Neural progenitor cell (in vitro differentiated cells): ENCODE measurements around the gene MTRFR. TPM values are rescaled to one million over a fixed set of nuclear protein-coding genes. Genes with fewer than 3 reads are reported as not detected.

ENCODE experiments used
- DNase-seq: peaks from one replicate; pipeline ENCODE4 v3.0.0-alpha.2; 2016; ENCODE audit warnings: low spot score
- H2AFZ ChIP-seq: fragments of 200-600 bp; sonication (generic); replicated peaks from 2 replicates; pipeline ENCODE4 v1.6.1; 2016; ENCODE audit warnings: antibody characterized with exemption
- H3F3A ChIP-seq: fragments of 200-600 bp; sonication (generic); 2 replicates; pipeline ENCODE4 v1.6.1; 2016; ENCODE audit warnings: antibody characterized with exemption, low read depth
- H3K27ac ChIP-seq: fragments of 200-600 bp; sonication (generic); 2 replicates; pipeline ENCODE4 v1.5.1; 2016; ENCODE audit warnings: mild to moderate bottlenecking
- H3K27me3 ChIP-seq: fragments of 200-600 bp; sonication (generic); 2 replicates; pipeline ENCODE4 v1.6.1; 2016; ENCODE audit warnings: mild to moderate bottlenecking, moderate library complexity
- H3K36me3 ChIP-seq: fragments of 200-600 bp; sonication (generic); 2 replicates; pipeline ENCODE4 v1.5.1; 2016
- H3K4me1 ChIP-seq: fragments of 200-600 bp; sonication (generic); 2 replicates; pipeline ENCODE4 v1.6.1; 2016; ENCODE audit warnings: mixed run types
- H3K4me2 ChIP-seq: fragments of 200-600 bp; sonication (generic); 2 replicates; pipeline ENCODE4 v1.6.1; 2016
- H3K4me3 ChIP-seq: fragments of 200-600 bp; sonication (generic); 2 replicates; pipeline ENCODE4 v1.5.1; 2016
- H3K79me2 ChIP-seq: fragments of 200-600 bp; sonication (generic); 2 replicates; pipeline ENCODE4 v1.6.1; 2016; ENCODE audit warnings: low read depth
- H3K9ac ChIP-seq: fragments of 200-600 bp; sonication (generic); 2 replicates; pipeline ENCODE4 v1.6.1; 2016
- H3K9me3 ChIP-seq: fragments of 200-600 bp; sonication (generic); 2 replicates; pipeline ENCODE4 v1.5.1; 2016; ENCODE audit warnings: low read depth
- H4K20me1 ChIP-seq: fragments of 200-600 bp; sonication (generic); 2 replicates; pipeline ENCODE4 v1.6.1; 2016; ENCODE audit warnings: low read depth
- H3K27ac Mint-ChIP-seq: 3 replicates; pipeline ENCODE4 v1.8.0; 2021; ENCODE audit warnings: mixed read lengths
- H3K27me3 Mint-ChIP-seq: 2 replicates; pipeline ENCODE4 v1.8.0; 2022; ENCODE audit warnings: low read depth, mild to moderate bottlenecking, inconsistent platforms, moderate library complexity, mixed read lengths; ENCODE audit not compliant: insufficient read depth
- H3K36me3 Mint-ChIP-seq: 3 replicates; pipeline ENCODE4 v1.8.0; 2021; ENCODE audit warnings: mixed read lengths
- H3K4me1 Mint-ChIP-seq: 3 replicates; pipeline ENCODE4 v1.8.0; 2021; ENCODE audit warnings: mixed read lengths
- H3K4me3 Mint-ChIP-seq: 3 replicates; pipeline ENCODE4 v1.8.0; 2021; ENCODE audit warnings: mild to moderate bottlenecking, moderate library complexity, mixed read lengths
- H3K9me3 Mint-ChIP-seq: 3 replicates; pipeline ENCODE4 v1.8.0; 2020; ENCODE audit warnings: mixed read lengths
- EZH2 ChIP-seq: fragments of 200-600 bp; sonication (generic); IDR thresholded peaks from 2 replicates; pipeline ENCODE4 v1.6.1; 2017; ENCODE audit warnings: antibody characterized with exemption, mild to moderate bottlenecking, moderate library complexity
- EZH2phosphoT487 ChIP-seq: fragments of 200-600 bp; sonication (generic); IDR thresholded peaks from 2 replicates; pipeline ENCODE4 v1.6.1; 2017; ENCODE audit warnings: antibody characterized with exemption
- total RNA-seq: library from RNA; depleted of rRNA; stranded (reverse); fragments of >200 nt; gene quantifications from 2 replicates; pipeline ENCODE4 v1.2.3, GENCODE V29; 2015; ENCODE audit warnings: low replicate concordance
- TF ChIP-seq, protein P1 (sequence below): fragments of 200-600 bp; sonication (generic); IDR thresholded peaks from 2 replicates; pipeline ENCODE4 v1.5.1; 2017; ENCODE audit warnings: antibody characterized with exemption, mild to moderate bottlenecking

Gene MTRFR
- total RNA-seq, 1 donor from 2014 or later = 12.7 TPM

DNA sequence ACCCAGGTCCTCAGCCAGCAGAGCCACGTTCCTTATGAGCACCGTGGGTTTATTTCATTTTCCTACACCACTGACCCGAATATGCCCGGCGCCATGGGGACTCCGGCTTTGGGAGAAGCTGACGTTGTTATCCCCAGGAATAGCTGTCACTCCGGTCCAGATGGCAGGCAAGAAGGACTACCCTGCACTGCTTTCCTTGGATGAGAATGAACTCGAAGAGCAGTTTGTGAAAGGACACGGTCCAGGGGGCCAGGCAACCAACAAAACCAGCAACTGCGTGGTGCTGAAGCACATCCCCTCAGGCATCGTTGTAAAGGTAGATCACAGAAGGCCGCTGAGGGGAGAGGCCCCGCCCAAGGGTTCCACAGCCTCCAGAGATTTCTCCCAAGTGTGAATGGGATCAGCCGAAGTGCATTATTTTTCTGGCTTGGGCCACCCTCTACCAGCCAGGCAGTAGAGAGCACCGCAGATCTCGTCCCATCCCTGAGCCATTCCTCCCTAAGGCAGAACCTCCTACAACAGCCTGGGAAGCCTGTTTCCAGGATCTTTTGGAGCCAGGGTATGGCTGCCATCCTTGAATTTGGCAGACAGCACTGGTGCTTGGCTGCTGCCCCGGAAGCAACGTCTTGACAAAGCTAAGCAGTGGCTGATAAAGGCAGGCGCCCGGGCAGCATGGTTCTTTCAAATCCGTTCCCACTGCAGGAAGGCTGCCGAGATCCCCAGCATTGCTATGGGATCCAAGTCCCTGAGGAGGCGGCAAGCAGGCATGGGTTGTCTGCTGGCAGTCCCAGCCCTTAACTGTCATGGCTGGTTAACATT is 20.6 kb downstream of the MTRFR start:
- Histone ChIP-seq H3K79me2 (peaks cover 50% of the 10 kb centered on the region), H2AFZ (no peak overlapping the region), H3K4me2 (no peak overlapping the region), H3F3A (peaks cover 15% of the 10 kb centered on the region), H3K27me3 (no peaks in the 10 kb centered on the region), H3K9me3 (no peaks in the 10 kb centered on the region), H3K4me1 (no peaks in the 10 kb centered on the region), H3K36me3 (peaks cover 13% of the 10 kb centered on the region), H3K27ac (peak overlapping the region; percentile 17), H4K20me1 (no peaks in the 10 kb centered on the region), H3K9ac (no peak overlapping the region), H3K4me3 (no peak overlapping the region)
- TF ChIP-seq EZH2 (no peak), EZH2phosphoT487 (no peak)
- TF ChIP-seq, protein P1, sequence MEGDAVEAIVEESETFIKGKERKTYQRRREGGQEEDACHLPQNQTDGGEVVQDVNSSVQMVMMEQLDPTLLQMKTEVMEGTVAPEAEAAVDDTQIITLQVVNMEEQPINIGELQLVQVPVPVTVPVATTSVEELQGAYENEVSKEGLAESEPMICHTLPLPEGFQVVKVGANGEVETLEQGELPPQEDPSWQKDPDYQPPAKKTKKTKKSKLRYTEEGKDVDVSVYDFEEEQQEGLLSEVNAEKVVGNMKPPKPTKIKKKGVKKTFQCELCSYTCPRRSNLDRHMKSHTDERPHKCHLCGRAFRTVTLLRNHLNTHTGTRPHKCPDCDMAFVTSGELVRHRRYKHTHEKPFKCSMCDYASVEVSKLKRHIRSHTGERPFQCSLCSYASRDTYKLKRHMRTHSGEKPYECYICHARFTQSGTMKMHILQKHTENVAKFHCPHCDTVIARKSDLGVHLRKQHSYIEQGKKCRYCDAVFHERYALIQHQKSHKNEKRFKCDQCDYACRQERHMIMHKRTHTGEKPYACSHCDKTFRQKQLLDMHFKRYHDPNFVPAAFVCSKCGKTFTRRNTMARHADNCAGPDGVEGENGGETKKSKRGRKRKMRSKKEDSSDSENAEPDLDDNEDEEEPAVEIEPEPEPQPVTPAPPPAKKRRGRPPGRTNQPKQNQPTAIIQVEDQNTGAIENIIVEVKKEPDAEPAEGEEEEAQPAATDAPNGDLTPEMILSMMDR = no peak
- H3K27ac Mint-ChIP-seq = no peak overlapping the region
- no peak overlapping the region for H3K4me3 Mint-ChIP-seq
- no peaks in the 10 kb centered on the region for H3K4me1 Mint-ChIP-seq
- H3K9me3 Mint-ChIP-seq = peaks cover 7% of the 10 kb centered on the region
- peaks cover 3% of the 10 kb centered on the region for H3K27me3 Mint-ChIP-seq
- H3K36me3 Mint-ChIP-seq = peaks cover 25% of the 10 kb centered on the region
- DNase-seq = no peak

DNA sequence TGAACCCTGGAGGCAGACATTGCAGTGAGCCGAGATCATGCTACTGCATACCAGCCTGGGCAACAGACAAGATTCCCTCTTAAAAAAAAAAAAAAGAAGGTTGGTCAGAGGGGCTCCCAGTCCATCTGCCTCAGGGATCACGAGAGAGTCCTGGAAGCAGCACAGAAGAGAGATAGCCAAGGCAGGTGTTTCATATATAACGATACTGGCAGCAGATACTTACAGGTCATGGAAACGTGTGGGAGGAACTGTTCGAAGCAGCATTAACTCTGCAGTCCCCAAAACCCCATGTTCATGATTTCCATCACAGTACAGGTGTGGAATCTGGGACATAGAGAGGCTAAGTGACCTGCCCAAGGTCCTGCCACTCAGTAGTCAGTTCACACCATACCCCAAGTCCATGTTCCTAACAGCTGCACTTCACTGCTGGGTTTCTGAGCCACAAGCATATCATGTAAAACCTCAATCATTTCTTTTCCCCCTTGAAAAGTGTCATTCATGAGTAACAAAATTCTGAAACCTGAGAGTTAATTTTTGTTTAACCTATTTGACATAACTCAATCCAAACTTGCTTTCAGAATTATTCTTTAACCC is 21.7 kb downstream of the MTRFR start:
- peaks cover 4% of the 10 kb centered on the region for H3K27me3 Mint-ChIP-seq
- H3K4me3 ChIP-seq = no peak overlapping the region
- H3K9me3 ChIP-seq = no peaks in the 10 kb centered on the region
- H3K9me3 Mint-ChIP-seq = peaks cover 4% of the 10 kb centered on the region
- peaks cover 51% of the 10 kb centered on the region for H3K79me2 ChIP-seq
- H3K4me2 ChIP-seq = no peak overlapping the region
- peaks cover 26% of the 10 kb centered on the region for H3K36me3 Mint-ChIP-seq
- no peak overlapping the region for H3K27ac Mint-ChIP-seq
- no peak overlapping the region for H2AFZ ChIP-seq
- H3K4me3 Mint-ChIP-seq = no peak overlapping the region
- H4K20me1 ChIP-seq = no peaks in the 10 kb centered on the region
- H3K27me3 ChIP-seq = no peaks in the 10 kb centered on the region
- DNase-seq = no peak
- TF ChIP-seq, protein P1 = no peak
- TF ChIP-seq EZH2 (no peak), EZH2phosphoT487 (no peak)
- no peak overlapping the region for H3K9ac ChIP-seq
- H3K36me3 ChIP-seq = peaks cover 10% of the 10 kb centered on the region
- peaks cover 3% of the 10 kb centered on the region for H3K4me1 ChIP-seq
- no peak overlapping the region for H3K27ac ChIP-seq
- H3K4me1 Mint-ChIP-seq = no peaks in the 10 kb centered on the region
- H3F3A ChIP-seq = peaks cover 26% of the 10 kb centered on the region

DNA sequence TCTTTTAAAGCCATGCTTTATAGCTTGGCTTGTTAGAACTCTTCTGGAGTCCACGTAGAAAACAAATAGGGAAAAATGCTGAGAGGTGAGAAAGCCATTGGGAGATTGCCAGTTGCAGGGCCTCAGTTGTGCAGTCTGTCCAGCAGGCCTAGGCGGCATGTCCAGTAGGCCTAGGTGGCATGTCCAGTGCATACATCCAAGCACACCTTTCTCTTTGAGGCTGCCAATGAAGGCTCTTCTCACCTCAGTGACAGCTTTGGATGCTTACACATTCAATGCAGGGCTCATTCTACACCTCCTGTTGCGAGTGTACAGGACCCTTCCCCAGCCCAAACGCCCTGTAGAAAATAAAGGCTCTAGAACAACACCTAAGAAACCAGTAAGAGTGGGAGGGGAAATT is 25.4 kb downstream of the MTRFR start:
- no peak for TF ChIP-seq EZH2
- TF ChIP-seq, protein P1 = no peak
- TF ChIP-seq EZH2phosphoT487 = no peak
- no peak for DNase-seq
- Histone ChIP-seq H4K20me1 (peaks cover 6% of the 10 kb centered on the region), H3K9ac (no peak overlapping the region), H3K27me3 (no peaks in the 10 kb centered on the region), H3K4me3 (no peak overlapping the region), H3K4me1 (peaks cover 37% of the 10 kb centered on the region), H3K36me3 (peaks cover 5% of the 10 kb centered on the region), H3K27ac (peak overlapping the region; percentile 91), H3K9me3 (no peaks in the 10 kb centered on the region), H3F3A (peaks cover 59% of the 10 kb centered on the region), H3K4me2 (no peak overlapping the region), H3K79me2 (peaks cover 36% of the 10 kb centered on the region), H2AFZ (no peak overlapping the region)
- Mint-ChIP-seq H3K27ac (no peak overlapping the region), H3K9me3 (no peaks in the 10 kb centered on the region), H3K4me3 (no peak overlapping the region), H3K4me1 (peaks cover 2% of the 10 kb centered on the region), H3K36me3 (peaks cover 31% of the 10 kb centered on the region), H3K27me3 (peaks cover 4% of the 10 kb centered on the region)
